ENCODE data around the gene DMBT1. TPM values are rescaled to one million over a fixed set of nuclear protein-coding genes. Genes with fewer than 3 reads are reported as not detected.
A peak's percentile ranks its signal among the peaks of the same experiment; 100 is the strongest.

The DMBT1 gene
- total RNA-seq, 1 donor from 2014 or later, result not detected

DNA sequence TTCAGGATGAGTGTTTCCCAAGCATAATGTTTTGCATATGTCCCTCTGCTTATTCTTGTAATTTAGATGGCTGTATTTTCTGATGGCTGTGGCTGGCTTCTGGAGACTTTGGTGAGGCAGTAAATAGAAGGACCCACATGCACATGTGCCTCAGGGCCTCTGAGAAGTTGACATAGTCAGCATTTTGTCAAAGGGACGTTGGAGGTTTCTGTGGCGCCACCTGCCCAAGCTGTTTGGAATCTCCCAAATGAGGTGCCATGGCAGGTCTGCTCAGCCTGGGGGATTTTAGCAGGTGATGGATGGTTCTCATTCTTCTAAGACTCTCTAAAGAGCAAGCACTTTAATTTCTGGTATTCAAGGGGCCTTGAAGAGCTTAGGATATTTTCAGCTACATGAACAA, 109.3 kb downstream of the DMBT1 start:
- Mint-ChIP-seq H3K36me3 (ENCODE audit: low read depth) (no peaks in the 10 kb centered on the region), H3K27me3 (ENCODE audit: low read depth) (peaks cover 33% of the 10 kb centered on the region), H3K9me3 (no peaks in the 10 kb centered on the region), H3K4me1 (no peaks in the 10 kb centered on the region), H3K27ac (ENCODE audit: unreplicated experiment) (no peak overlapping the region), H3K4me3 (no peak overlapping the region)
- TF ChIP-seq, protein P1, sequence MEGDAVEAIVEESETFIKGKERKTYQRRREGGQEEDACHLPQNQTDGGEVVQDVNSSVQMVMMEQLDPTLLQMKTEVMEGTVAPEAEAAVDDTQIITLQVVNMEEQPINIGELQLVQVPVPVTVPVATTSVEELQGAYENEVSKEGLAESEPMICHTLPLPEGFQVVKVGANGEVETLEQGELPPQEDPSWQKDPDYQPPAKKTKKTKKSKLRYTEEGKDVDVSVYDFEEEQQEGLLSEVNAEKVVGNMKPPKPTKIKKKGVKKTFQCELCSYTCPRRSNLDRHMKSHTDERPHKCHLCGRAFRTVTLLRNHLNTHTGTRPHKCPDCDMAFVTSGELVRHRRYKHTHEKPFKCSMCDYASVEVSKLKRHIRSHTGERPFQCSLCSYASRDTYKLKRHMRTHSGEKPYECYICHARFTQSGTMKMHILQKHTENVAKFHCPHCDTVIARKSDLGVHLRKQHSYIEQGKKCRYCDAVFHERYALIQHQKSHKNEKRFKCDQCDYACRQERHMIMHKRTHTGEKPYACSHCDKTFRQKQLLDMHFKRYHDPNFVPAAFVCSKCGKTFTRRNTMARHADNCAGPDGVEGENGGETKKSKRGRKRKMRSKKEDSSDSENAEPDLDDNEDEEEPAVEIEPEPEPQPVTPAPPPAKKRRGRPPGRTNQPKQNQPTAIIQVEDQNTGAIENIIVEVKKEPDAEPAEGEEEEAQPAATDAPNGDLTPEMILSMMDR (conservative IDR thresholded peaks at IDR 0.05), result no peak
- no peak for DNase-seq (ENCODE audit: low read depth, low spot score)

DNA sequence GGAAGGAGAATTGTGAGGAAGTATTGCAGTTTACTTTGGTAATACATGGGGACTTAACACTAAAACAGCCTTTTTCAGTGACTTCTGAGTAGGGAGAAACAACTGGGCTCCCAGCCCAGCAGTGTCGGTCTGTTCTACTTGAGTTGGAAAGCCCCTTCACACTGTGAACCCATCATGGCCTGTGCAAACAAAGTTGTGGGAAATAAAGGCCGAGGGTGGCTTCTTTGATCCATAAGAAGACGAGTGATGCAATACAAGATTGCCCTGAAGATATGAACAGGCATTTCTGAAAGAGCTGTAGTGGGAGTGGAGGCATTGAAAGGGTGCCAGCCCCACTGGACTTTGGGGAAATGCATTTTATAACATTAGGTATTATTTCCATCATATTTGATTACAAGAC, 110.8 kb downstream of the DMBT1 start:
- H3K4me1 Mint-ChIP-seq, result no peaks in the 10 kb centered on the region
- DNase-seq (ENCODE audit: low read depth, low spot score), result no peak
- no peak overlapping the region for H3K27ac Mint-ChIP-seq (ENCODE audit: unreplicated experiment)
- no peaks in the 10 kb centered on the region for H3K36me3 Mint-ChIP-seq (ENCODE audit: low read depth)
- H3K9me3 Mint-ChIP-seq, result no peaks in the 10 kb centered on the region
- H3K4me3 Mint-ChIP-seq, result no peak overlapping the region
- peaks cover 43% of the 10 kb centered on the region for H3K27me3 Mint-ChIP-seq (ENCODE audit: low read depth)
- TF ChIP-seq, protein P1 (conservative IDR thresholded peaks at IDR 0.05), result no peak

DNA sequence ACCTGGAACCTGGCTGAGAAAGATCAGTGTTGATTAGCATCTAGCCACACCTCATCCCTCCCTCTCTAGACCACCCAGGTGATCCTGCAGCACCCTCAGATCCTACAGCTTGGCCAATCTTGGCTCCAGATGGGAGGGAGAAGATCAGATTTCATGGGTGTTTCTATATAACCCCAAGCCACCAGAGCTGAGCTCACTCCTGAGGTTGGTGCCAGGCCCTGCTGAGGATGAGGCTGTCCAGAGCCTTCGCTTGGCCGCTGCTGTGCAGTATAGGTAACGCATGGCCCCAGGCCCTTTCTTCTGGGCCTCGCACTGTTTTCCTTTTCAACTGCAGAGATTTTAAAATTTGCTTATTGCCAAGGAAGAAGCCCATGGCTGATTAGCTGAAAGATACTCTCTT, 112.1 kb downstream of the DMBT1 start:
- Mint-ChIP-seq H3K4me3 (no peak overlapping the region), H3K4me1 (no peaks in the 10 kb centered on the region), H3K9me3 (no peaks in the 10 kb centered on the region), H3K36me3 (ENCODE audit: low read depth) (no peaks in the 10 kb centered on the region), H3K27ac (ENCODE audit: unreplicated experiment) (no peak overlapping the region), H3K27me3 (ENCODE audit: low read depth) (peaks cover 51% of the 10 kb centered on the region)
- DNase-seq (ENCODE audit: low read depth, low spot score), result no peak
- TF ChIP-seq, protein P1 (conservative IDR thresholded peaks at IDR 0.05), result no peak

DNA sequence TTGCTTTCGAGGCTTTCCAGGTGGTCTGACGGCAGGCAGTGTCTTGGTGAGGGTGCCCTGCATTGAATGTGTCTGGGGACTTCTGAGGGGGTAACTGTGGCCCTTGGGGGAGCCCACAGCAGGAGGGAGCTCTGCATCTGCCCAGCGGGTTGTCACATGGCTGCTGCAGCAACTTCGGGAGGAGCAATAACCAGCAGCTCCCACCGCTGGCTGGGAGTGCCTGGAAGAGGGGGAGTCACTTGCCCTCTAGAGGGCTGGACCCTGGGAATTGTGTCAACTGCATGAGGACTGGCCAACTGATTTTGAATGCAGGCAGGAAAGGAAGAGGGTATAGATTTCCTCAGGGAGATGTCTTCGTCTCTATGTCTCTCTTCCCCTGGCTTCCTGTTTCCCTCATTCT, 112.7 kb downstream of the DMBT1 start:
- Mint-ChIP-seq H3K4me1 (no peaks in the 10 kb centered on the region), H3K27ac (ENCODE audit: unreplicated experiment) (no peak overlapping the region), H3K36me3 (ENCODE audit: low read depth) (no peaks in the 10 kb centered on the region), H3K4me3 (no peak overlapping the region), H3K27me3 (ENCODE audit: low read depth) (peaks cover 48% of the 10 kb centered on the region), H3K9me3 (no peaks in the 10 kb centered on the region)
- TF ChIP-seq, protein P1 (conservative IDR thresholded peaks at IDR 0.05), result no peak
- DNase-seq (ENCODE audit: low read depth, low spot score), result no peak

DNA sequence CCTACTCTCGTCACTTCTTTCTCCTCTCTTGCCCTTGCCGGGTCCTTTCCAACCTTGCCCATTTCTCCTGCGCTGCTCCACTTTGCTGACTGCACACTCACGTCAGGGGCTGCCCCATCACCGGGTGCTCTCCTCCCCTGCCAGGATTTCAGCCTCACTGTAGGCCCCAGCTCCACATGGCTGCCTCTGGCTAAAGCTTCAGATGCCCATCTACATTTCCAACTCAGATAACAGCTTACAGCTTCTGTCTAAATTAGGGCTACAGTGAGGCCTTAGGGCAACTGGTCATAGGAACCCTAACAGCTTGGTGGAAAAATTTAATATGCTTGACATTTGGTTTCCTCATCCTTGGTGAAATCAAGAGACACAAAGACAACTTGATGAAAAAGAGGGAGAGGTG, 113.2 kb downstream of the DMBT1 start:
- TF ChIP-seq, protein P1 (conservative IDR thresholded peaks at IDR 0.05), result no peak
- DNase-seq (ENCODE audit: low read depth, low spot score), result no peak
- Mint-ChIP-seq H3K27me3 (ENCODE audit: low read depth) (peaks cover 45% of the 10 kb centered on the region), H3K36me3 (ENCODE audit: low read depth) (no peaks in the 10 kb centered on the region), H3K9me3 (no peaks in the 10 kb centered on the region), H3K27ac (ENCODE audit: unreplicated experiment) (peak overlapping the region; percentile 3), H3K4me3 (no peak overlapping the region), H3K4me1 (no peaks in the 10 kb centered on the region)

DNA sequence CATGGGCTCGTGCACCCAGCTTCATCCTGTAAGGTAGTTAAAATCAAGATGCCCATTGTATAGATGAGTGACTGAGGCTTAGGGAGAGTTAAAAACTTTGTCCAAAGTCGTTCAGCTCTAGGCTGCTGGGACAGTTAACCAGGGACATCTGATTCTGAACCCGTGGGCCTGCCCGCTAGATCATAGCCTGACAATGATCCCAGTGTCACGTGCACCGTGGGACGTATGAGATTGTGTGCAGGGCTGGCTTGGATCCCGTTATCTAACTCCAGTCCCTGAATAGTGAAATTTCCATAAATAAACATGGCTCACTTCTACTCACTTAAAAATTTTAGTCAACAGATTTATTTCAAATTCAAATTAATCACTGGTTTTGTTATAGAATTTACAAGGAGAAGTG, 114.2 kb downstream of the DMBT1 start:
- DNase-seq (ENCODE audit: low read depth, low spot score), result no peak
- peaks cover 46% of the 10 kb centered on the region for H3K27me3 Mint-ChIP-seq (ENCODE audit: low read depth)
- TF ChIP-seq, protein P1 (conservative IDR thresholded peaks at IDR 0.05), result no peak
- no peak overlapping the region for H3K27ac Mint-ChIP-seq (ENCODE audit: unreplicated experiment)
- no peak overlapping the region for H3K4me3 Mint-ChIP-seq
- no peaks in the 10 kb centered on the region for H3K4me1 Mint-ChIP-seq
- H3K9me3 Mint-ChIP-seq, result no peaks in the 10 kb centered on the region
- H3K36me3 Mint-ChIP-seq (ENCODE audit: low read depth), result no peaks in the 10 kb centered on the region
